Panc1 (cell line): Measurements from ENCODE around the gene RGS6. TPM values are rescaled to one million over a fixed set of nuclear protein-coding genes. Genes with fewer than 3 reads are reported as not detected.

Experiments
- ATAC-seq: fragments of 200-7000 bp; cut with Tn5 transposase; 2 replicates; pipeline ENCODE4 v1.9.1; 2020; ENCODE audit warnings: mild to moderate bottlenecking, moderate library complexity
- BruUV-seq: library from RNA; stranded (reverse); fragments of 400-500 nt; replicated peaks from 2 replicates; lab custom pipeline; 2021; lab: Mats Ljungman, UMichigan
- CTCF ChIA-PET: fragments of 300-600 bp; sonication (Branson Sonifier 250); formaldehyde crosslinking; loops from one replicate; lab custom pipeline; 2022; ENCODE audit warnings: antibody characterized with exemption; lab: Charles Lee
- POLR2A ChIA-PET: fragments of 300-600 bp; sonication (Branson Sonifier 250); formaldehyde crosslinking; loops from one replicate; lab custom pipeline; 2022; ENCODE audit warnings: antibody characterized with exemption; lab: Charles Lee
- DNase-seq: peaks from one replicate; pipeline ENCODE4 v3.0.0-alpha.2; 2010; ENCODE audit warnings: low read depth, low spot score
- H3K27ac ChIP-seq: 2 replicates; pipeline ENCODE4 v1.5.1; 2011; ENCODE audit warnings: mild to moderate bottlenecking, low read length, inconsistent platforms
- H3K27me3 ChIP-seq: fragments of 200-500 bp; sonication (Bioruptor generic); 2 replicates; pipeline ENCODE4 v1.6.0; 2014; ENCODE audit warnings: low read length, inconsistent platforms; ENCODE audit not compliant: control insufficient read depth, insufficient read depth
- H3K36me3 ChIP-seq: fragments of 200-500 bp; sonication (Bioruptor generic); 2 replicates; pipeline ENCODE4 v1.5.1; 2014; ENCODE audit warnings: inconsistent platforms, mild to moderate bottlenecking, low read length, moderate library complexity; ENCODE audit not compliant: control insufficient read depth, insufficient read depth
- H3K4me1 ChIP-seq: 2 replicates; pipeline ENCODE4 v1.5.1; 2011; ENCODE audit warnings: inconsistent platforms, mild to moderate bottlenecking, low read length, moderate library complexity; ENCODE audit not compliant: control insufficient read depth, insufficient read depth
- H3K4me3 ChIP-seq, 2 experiments: 2 replicates each; pipeline ENCODE4 v1.5.1; 2011 to 2012; ENCODE audit warnings: low read depth in 2 of 2, low read length in 2 of 2, mild to moderate bottlenecking in 2 of 2, inconsistent platforms in 1 of 2, moderate library complexity in 1 of 2
- H3K9me3 ChIP-seq: fragments of 200-500 bp; sonication (Bioruptor generic); 2 replicates; pipeline ENCODE4 v1.5.1; 2014; ENCODE audit warnings: low read depth, mild to moderate bottlenecking, inconsistent platforms, low read length, moderate library complexity; ENCODE audit not compliant: control insufficient read depth, insufficient read depth
- POLR2AphosphoS5 ChIP-seq: IDR thresholded peaks from 2 replicates; pipeline ENCODE4 v1.6.1; 2012; ENCODE audit warnings: mild to moderate bottlenecking, low read depth, low read length, moderate library complexity
- SIN3A ChIP-seq: IDR thresholded peaks from 2 replicates; pipeline ENCODE4 v1.6.1; 2012; ENCODE audit warnings: low read depth, mild to moderate bottlenecking, low read length, moderate library complexity, borderline replicate concordance; ENCODE audit not compliant: insufficient read depth
- TCF7L2 ChIP-seq: IDR thresholded peaks from 2 replicates; pipeline ENCODE4 v1.6.1; 2011; ENCODE audit warnings: mild to moderate bottlenecking, low read depth, low read length, inconsistent platforms
- in situ Hi-C: cut with HindIII; loops from 2 replicates; pipeline ENCODE4 v1.10.0; 2016; ENCODE audit warnings: low sequenced_read_pairs, low pct_unique_long_range_greater_than_20kb
- intact Hi-C: fragments of 100-400 bp; cut with micrococcal nuclease; formaldehyde crosslinking; loops from one replicate; pipeline ENCODE4 v1.10.0; 2022; ENCODE audit not compliant: unreplicated experiment
- total RNA-seq: library from RNA; stranded (reverse); gene quantifications from one replicate; pipeline ENCODE4 v1.2.1, GENCODE V29; 2021; ENCODE audit not compliant: unreplicated experiment
- TF ChIP-seq, protein P1 (sequence below): fragments of 450-650 bp; IDR thresholded peaks from 2 replicates; pipeline ENCODE4 v1.5.1; 2017; ENCODE audit warnings: mild to moderate bottlenecking
- TF ChIP-seq, protein P2 (sequence below), 2 experiments: IDR thresholded peaks; 2 replicates each; pipeline ENCODE4 v1.6.1; 2011 to 2012; ENCODE audit warnings: low read depth in 2 of 2, control low read depth in 1 of 2, low read length in 1 of 2, mild to moderate bottlenecking in 1 of 2, moderate library complexity in 1 of 2; ENCODE audit not compliant: insufficient read depth in 1 of 2

Gene RGS6
- total RNA-seq, 1 experiment from 2014 or later, result not detected

DNA sequence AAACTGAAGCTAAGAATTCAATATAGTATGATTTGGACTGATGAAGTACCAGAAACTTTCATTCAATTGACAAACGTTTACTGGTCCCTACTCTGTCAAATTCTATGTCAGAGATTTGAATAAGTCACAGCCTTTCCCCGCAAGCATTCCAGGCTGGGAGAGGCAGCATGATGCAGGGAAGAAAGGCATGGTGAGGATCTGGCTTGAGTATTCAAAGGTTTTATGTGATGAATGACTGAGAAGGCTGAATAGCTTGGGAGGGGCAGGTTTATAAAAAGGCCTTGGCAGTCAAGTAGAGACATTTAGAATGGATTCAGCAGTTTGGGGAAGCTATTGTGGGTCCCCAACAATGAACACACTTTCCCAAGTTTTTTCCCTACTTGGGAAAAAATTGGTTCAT, 529.8 kb downstream of the RGS6 start:
- POLR2A ChIA-PET, result no interaction called here
- TF ChIP-seq SIN3A (no peak), TCF7L2 (no peak), POLR2AphosphoS5 (no peak)
- TF ChIP-seq, protein P1, sequence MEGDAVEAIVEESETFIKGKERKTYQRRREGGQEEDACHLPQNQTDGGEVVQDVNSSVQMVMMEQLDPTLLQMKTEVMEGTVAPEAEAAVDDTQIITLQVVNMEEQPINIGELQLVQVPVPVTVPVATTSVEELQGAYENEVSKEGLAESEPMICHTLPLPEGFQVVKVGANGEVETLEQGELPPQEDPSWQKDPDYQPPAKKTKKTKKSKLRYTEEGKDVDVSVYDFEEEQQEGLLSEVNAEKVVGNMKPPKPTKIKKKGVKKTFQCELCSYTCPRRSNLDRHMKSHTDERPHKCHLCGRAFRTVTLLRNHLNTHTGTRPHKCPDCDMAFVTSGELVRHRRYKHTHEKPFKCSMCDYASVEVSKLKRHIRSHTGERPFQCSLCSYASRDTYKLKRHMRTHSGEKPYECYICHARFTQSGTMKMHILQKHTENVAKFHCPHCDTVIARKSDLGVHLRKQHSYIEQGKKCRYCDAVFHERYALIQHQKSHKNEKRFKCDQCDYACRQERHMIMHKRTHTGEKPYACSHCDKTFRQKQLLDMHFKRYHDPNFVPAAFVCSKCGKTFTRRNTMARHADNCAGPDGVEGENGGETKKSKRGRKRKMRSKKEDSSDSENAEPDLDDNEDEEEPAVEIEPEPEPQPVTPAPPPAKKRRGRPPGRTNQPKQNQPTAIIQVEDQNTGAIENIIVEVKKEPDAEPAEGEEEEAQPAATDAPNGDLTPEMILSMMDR, result no peak
- TF ChIP-seq, protein P2, sequence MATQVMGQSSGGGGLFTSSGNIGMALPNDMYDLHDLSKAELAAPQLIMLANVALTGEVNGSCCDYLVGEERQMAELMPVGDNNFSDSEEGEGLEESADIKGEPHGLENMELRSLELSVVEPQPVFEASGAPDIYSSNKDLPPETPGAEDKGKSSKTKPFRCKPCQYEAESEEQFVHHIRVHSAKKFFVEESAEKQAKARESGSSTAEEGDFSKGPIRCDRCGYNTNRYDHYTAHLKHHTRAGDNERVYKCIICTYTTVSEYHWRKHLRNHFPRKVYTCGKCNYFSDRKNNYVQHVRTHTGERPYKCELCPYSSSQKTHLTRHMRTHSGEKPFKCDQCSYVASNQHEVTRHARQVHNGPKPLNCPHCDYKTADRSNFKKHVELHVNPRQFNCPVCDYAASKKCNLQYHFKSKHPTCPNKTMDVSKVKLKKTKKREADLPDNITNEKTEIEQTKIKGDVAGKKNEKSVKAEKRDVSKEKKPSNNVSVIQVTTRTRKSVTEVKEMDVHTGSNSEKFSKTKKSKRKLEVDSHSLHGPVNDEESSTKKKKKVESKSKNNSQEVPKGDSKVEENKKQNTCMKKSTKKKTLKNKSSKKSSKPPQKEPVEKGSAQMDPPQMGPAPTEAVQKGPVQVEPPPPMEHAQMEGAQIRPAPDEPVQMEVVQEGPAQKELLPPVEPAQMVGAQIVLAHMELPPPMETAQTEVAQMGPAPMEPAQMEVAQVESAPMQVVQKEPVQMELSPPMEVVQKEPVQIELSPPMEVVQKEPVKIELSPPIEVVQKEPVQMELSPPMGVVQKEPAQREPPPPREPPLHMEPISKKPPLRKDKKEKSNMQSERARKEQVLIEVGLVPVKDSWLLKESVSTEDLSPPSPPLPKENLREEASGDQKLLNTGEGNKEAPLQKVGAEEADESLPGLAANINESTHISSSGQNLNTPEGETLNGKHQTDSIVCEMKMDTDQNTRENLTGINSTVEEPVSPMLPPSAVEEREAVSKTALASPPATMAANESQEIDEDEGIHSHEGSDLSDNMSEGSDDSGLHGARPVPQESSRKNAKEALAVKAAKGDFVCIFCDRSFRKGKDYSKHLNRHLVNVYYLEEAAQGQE (IDR thresholded peaks at IDR 0.05; ENCODE audit: insufficient read depth in 1 of 2, low read depth in 2 of 2, low read length in 1 of 2), result no peak
- H3K36me3 ChIP-seq, result no peaks in the 10 kb centered on the region
- no peak overlapping the region for H3K27ac ChIP-seq
- in situ Hi-C loops (no loop called here), intact Hi-C loops (no loop called here)
- no peaks in the 10 kb centered on the region for H3K27me3 ChIP-seq
- ATAC-seq (no peak), DNase-seq (no peak)
- H3K9me3 ChIP-seq, result no peaks in the 10 kb centered on the region
- no TSS peak for BruUV-seq
- no peaks in the 10 kb centered on the region for H3K4me1 ChIP-seq
- CTCF ChIA-PET, result no interaction called here
- H3K4me3 ChIP-seq, result no peak overlapping the region

DNA sequence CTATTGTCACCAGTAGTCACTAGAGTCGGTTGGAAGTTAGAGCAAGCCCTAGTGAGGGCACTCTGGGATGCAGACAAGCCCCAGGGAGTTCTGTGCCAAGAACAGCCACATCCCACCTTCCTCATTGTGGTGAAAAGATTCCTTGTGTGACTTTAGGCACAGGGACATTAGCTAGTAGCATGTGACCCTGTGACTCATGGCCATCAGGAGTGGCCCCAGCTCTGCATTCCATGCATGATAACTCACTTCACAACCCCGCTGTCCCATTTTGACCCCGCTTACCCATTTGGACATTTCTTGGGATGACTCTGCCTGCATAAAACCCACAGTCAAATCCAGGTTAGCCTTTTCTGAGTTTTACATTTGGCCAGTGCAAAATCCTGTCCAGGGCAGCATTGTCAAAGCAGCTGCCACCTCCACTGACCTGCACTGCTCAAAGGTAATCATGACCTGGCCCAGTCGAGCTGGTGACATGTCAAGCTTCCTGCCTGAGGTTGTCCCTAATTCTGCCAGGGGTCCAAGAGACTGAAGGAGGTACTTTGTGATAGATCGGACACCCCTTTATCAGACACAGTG, 531.1 kb downstream of the RGS6 start:
- ChIA-PET POLR2A (no interaction called here), CTCF (no interaction called here)
- intact Hi-C loops (no loop called here), in situ Hi-C loops (no loop called here)
- no peak for DNase-seq
- no peak overlapping the region for H3K4me3 ChIP-seq
- BruUV-seq, result no TSS peak
- H3K27me3 ChIP-seq, result no peaks in the 10 kb centered on the region
- TF ChIP-seq POLR2AphosphoS5 (no peak), SIN3A (no peak), TCF7L2 (no peak)
- TF ChIP-seq, protein P2 (IDR thresholded peaks at IDR 0.05; ENCODE audit: insufficient read depth in 1 of 2, low read depth in 2 of 2, low read length in 1 of 2), result no peak
- TF ChIP-seq, protein P1, result no peak
- H3K9me3 ChIP-seq, result no peaks in the 10 kb centered on the region
- no peak for ATAC-seq
- H3K4me1 ChIP-seq, result no peaks in the 10 kb centered on the region
- no peak overlapping the region for H3K27ac ChIP-seq
- H3K36me3 ChIP-seq, result no peaks in the 10 kb centered on the region
